SK-N-SH (cell line): ENCODE results near the gene ZSCAN22. TPM values are rescaled to one million over a fixed set of nuclear protein-coding genes. Genes with fewer than 3 reads are reported as not detected.
A peak's percentile ranks its signal among the peaks of the same experiment; 100 is the strongest.

Experiments used
- CTCF ChIA-PET: fragments of 300-600, 350-600 bp; formaldehyde crosslinking; extraction: SDS; loops from one replicate; lab custom pipeline; 2021; lab: Yijun Ruan, JAX
- POLR2A ChIA-PET: fragments of 350-600 bp; sonication (Branson Sonifier 250); formaldehyde crosslinking; extraction: SDS; loops from one replicate; lab custom pipeline; 2020; ENCODE audit warnings: antibody characterized with exemption, inconsistent platforms; lab: Yijun Ruan, JAX
- DNase-seq: peaks from one replicate; pipeline ENCODE4 v3.0.0; 2012
- H2AFZ ChIP-seq: fragments of 200-600 bp; sonication (generic); 2 replicates; pipeline ENCODE4 v1.8.1; 2016; ENCODE audit warnings: antibody characterized with exemption, mild to moderate bottlenecking, low read depth
- H3F3A ChIP-seq: fragments of 200-600 bp; sonication (generic); replicated peaks from 2 replicates; pipeline ENCODE3; 2016; ENCODE audit warnings: antibody characterized with exemption, mild to moderate bottlenecking; ENCODE audit not compliant: insufficient read depth
- H3K27ac ChIP-seq, 2 experiments: fragments of 200-500 bp in 1 of 2; fragments of 200-600 bp in 1 of 2; sonication (Bioruptor generic) in 1 of 2; sonication (generic), shearing (Covaris generic) in 1 of 2; 2 replicates each; pipeline versions ENCODE4 v1.5.1 to v1.6.1; 2014 to 2016; ENCODE audit warnings: low read depth in 2 of 2, inconsistent platforms in 1 of 2, low read length in 1 of 2, mild to moderate bottlenecking in 1 of 2, mixed read lengths in 1 of 2
- H3K27me3 ChIP-seq: fragments of 200-600 bp; sonication (generic), shearing (Covaris generic); 2 replicates; pipeline ENCODE4 v1.6.1; 2016; ENCODE audit warnings: mixed run types; ENCODE audit not compliant: insufficient read depth
- H3K36me3 ChIP-seq, 2 experiments: fragments of 200-500 bp in 1 of 2; fragments of 200-600 bp in 1 of 2; sonication (Bioruptor generic) in 1 of 2; sonication (generic) in 1 of 2; replicated peaks in 1 of 2; 2 replicates each; pipeline versions ENCODE3 to v1.5.1; 2014 to 2016; ENCODE audit warnings: low read length in 1 of 2, mild to moderate bottlenecking in 1 of 2; ENCODE audit not compliant: insufficient read depth in 2 of 2, control insufficient read depth in 1 of 2
- H3K4me1 ChIP-seq, 2 experiments: fragments of 200-500 bp in 1 of 2; fragments of 200-600 bp in 1 of 2; sonication (Bioruptor generic) in 1 of 2; sonication (generic), shearing (Covaris generic) in 1 of 2; 2 replicates each; pipeline versions ENCODE4 v1.5.1 to v1.6.1; 2014 to 2016; ENCODE audit warnings: low read depth in 1 of 2, low read length in 1 of 2, mixed run types in 1 of 2; ENCODE audit not compliant: insufficient read depth in 2 of 2, control insufficient read depth in 1 of 2
- H3K4me2 ChIP-seq: fragments of 200-600 bp; sonication (generic), shearing (Covaris generic); 2 replicates; pipeline ENCODE4 v1.6.1; 2017; ENCODE audit warnings: mixed run types
- H3K4me3 ChIP-seq, 2 experiments: fragments of 200-500 bp in 1 of 2; fragments of 200-600 bp in 1 of 2; sonication (Bioruptor generic) in 1 of 2; sonication (generic), shearing (Covaris generic) in 1 of 2; 2 replicates each; pipeline versions ENCODE4 v1.5.1 to v1.8.1; 2014 to 2016; ENCODE audit warnings: low read depth in 2 of 2, inconsistent platforms in 1 of 2, low read length in 1 of 2, mild to moderate bottlenecking in 1 of 2, mixed read lengths in 1 of 2, moderate library complexity in 1 of 2
- H3K79me2 ChIP-seq: fragments of 200-600 bp; sonication (generic); 2 replicates; pipeline ENCODE4 v1.8.1; 2017; ENCODE audit warnings: mild to moderate bottlenecking; ENCODE audit not compliant: insufficient read depth
- H3K9ac ChIP-seq: fragments of 200-600 bp; sonication (generic); 2 replicates; pipeline ENCODE4 v1.6.1; 2017; ENCODE audit warnings: mixed run types
- H3K9me2 ChIP-seq: fragments of 200-600 bp; sonication (generic); 2 replicates; pipeline ENCODE4 v1.6.1; 2017; ENCODE audit warnings: mixed run types
- H3K9me3 ChIP-seq: fragments of 200-600 bp; sonication (generic); 2 replicates; pipeline ENCODE4 v1.6.1; 2017; ENCODE audit warnings: mixed run types, mild to moderate bottlenecking, moderate library complexity
- H4K20me1 ChIP-seq: fragments of 200-600 bp; sonication (generic); 2 replicates; pipeline ENCODE4 v1.6.1; 2017; ENCODE audit warnings: mild to moderate bottlenecking, mixed run types; ENCODE audit not compliant: insufficient read depth
- CHD2 ChIP-seq: fragments of 150-350 bp; IDR thresholded peaks from 2 replicates; pipeline ENCODE4 v1.6.1; 2018; ENCODE audit warnings: low read length; ENCODE audit not compliant: partially characterized antibody
- ELF1 ChIP-seq: IDR thresholded peaks from 2 replicates; pipeline ENCODE4 v1.4.0; 2012
- EP300 ChIP-seq, 2 experiments: IDR thresholded peaks; 2 replicates each; pipeline versions ENCODE4 v1.4.0 to v1.6.1; 2012; ENCODE audit warnings: borderline replicate concordance in 1 of 2, low read depth in 1 of 2, low read length in 1 of 2
- FOSL2 ChIP-seq: IDR thresholded peaks from 2 replicates; pipeline ENCODE4 v1.4.0; 2012; ENCODE audit warnings: low read depth, mild to moderate bottlenecking, moderate library complexity, borderline replicate concordance
- FOXM1 ChIP-seq: IDR thresholded peaks from 2 replicates; pipeline ENCODE4 v1.4.0; 2012; ENCODE audit warnings: low read depth, mild to moderate bottlenecking
- GABPA ChIP-seq: IDR thresholded peaks from 2 replicates; pipeline ENCODE4 v1.4.0; 2012; ENCODE audit warnings: low read depth, mild to moderate bottlenecking
- MEF2A ChIP-seq: IDR thresholded peaks from 2 replicates; pipeline ENCODE4 v1.4.0; 2012; ENCODE audit warnings: low read depth, borderline replicate concordance
- MXI1 ChIP-seq: IDR thresholded peaks from 2 replicates; pipeline ENCODE4 v1.6.1; 2012; ENCODE audit warnings: mild to moderate bottlenecking, low read depth, low read length, improper control_type of control experiment
- NFIC ChIP-seq: IDR thresholded peaks from 2 replicates; pipeline ENCODE4 v1.4.0; 2012; ENCODE audit warnings: borderline replicate concordance
- NRF1 ChIP-seq: IDR thresholded peaks from 2 replicates; pipeline ENCODE4 v1.6.1; 2012; ENCODE audit warnings: low read depth, mild to moderate bottlenecking, low read length
- POLR2AphosphoS5 ChIP-seq: IDR thresholded peaks from 2 replicates; pipeline ENCODE4 v1.6.1; 2012; ENCODE audit warnings: low read depth, low read length
- RAD21 ChIP-seq: IDR thresholded peaks from 2 replicates; pipeline ENCODE4 v1.6.1; 2012; ENCODE audit warnings: mild to moderate bottlenecking, low read length
- RCOR1 ChIP-seq: fragments of 150-350 bp; IDR thresholded peaks from 2 replicates; pipeline ENCODE4 v1.6.1; 2017; ENCODE audit warnings: antibody characterized with exemption, low read length
- SIN3A ChIP-seq: IDR thresholded peaks from 2 replicates; pipeline ENCODE4 v1.6.1; 2012; ENCODE audit warnings: low read depth, mild to moderate bottlenecking, low read length, moderate library complexity, borderline replicate concordance
- TAF1 ChIP-seq: IDR thresholded peaks from 2 replicates; pipeline ENCODE4 v1.6.1; 2012; ENCODE audit warnings: low read depth, mild to moderate bottlenecking, low read length, moderate library complexity, borderline replicate concordance
- TEAD4 ChIP-seq: IDR thresholded peaks from 2 replicates; pipeline ENCODE4 v1.4.0; 2012; ENCODE audit warnings: mild to moderate bottlenecking, borderline replicate concordance; ENCODE audit not compliant: insufficient read depth
- YY1 ChIP-seq: IDR thresholded peaks from 2 replicates; pipeline ENCODE4 v1.4.0; 2012; ENCODE audit warnings: low read depth, mild to moderate bottlenecking
- WGBS: methylation state at CpG from one replicate; pipeline ENCODE4 v1.1.6; 2017; ENCODE audit warnings: low lambda C conversion rate; 5-methylcytosine and 5-hydroxymethylcytosine counted together
- polyA plus RNA-seq, 3 experiments: library from polyadenylated mRNA; depleted of rRNA; stranded (reverse); fragments of >200 nt; gene quantifications; 2 replicates each; pipeline ENCODE4 v1.2.3, GENCODE V29; 2012
- TF ChIP-seq, protein P1 (sequence below): fragments of 200-600 bp; sonication (generic); IDR thresholded peaks from 2 replicates; pipeline ENCODE4 v1.6.1; 2017; ENCODE audit warnings: antibody characterized with exemption, mild to moderate bottlenecking, moderate library complexity
- TF ChIP-seq, protein P2 (sequence below): IDR thresholded peaks from 2 replicates; pipeline ENCODE4 v1.4.0; 2012; ENCODE audit warnings: low read depth, borderline replicate concordance
- TF ChIP-seq, protein P3 (sequence below): IDR thresholded peaks from 2 replicates; pipeline ENCODE4 v1.4.0; 2012; ENCODE audit warnings: low read depth
- TF ChIP-seq, protein P4 (sequence below): IDR thresholded peaks from 2 replicates; pipeline ENCODE4; 2012

Gene ZSCAN22
- polyA plus RNA-seq, 1 of the 3 experiments (the other 2 are of a cell fraction) = 2.3 TPM

DNA sequence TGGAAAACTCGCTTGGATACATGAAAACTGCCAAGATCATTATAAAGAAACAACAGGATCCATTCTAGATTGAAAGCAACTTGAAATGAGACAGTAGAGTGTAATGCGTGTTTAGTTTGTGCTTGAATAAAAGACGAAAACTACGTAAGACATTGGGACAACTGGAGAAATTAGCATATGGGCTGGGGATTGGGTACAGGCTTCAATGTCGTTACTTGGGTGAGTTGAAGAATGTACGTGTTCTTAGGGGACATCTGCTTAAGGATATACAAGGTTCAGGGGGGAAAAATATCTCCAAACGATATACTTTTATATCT is 22.1 kb upstream of the ZSCAN22 start (continued):
- TF ChIP-seq TEAD4 = no peak

DNA sequence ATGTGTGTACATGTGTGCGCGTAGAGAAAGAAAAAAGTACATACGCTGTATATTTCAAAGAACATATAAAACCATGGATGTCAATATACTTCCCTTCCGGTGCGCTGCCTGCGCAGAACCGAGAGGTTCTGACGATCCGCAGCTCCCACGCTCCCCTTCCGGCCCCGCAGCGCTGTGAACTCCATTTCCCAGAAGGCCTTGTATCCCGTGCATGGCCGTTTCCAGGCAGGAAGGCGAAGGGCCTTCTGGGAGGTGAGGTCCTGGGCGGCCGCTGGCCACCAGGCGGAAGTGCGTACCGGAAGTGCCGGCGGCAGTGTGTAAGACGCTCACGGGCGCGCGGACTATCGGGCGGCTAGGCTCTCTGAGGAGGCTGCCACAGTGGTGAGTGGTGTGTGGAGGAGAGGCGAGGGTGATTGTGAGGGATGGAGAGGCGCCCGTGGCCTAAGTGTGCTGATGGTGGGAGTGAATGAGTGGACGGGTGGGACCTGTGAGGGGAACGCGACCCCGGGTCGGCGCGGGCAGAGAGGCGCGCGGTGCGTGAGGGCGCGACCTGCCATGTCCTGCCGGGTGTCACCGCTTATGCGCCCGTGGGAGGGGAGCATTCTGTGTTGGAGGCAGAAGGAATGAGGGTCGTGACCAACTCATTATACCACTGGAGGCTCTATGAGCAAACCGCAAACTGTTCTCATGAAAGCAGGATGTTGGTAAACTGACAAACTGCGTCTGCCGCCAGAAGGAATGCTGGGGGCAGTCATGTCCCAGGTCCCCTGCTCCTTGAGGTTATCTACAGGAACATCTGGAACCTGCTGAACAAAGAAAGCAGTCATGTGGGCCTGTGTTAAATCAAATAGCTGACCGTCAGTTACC is 21.5 kb upstream of the ZSCAN22 start, which contains the start of gene ERVK3-1:
TSS of gene ERVK3-1 (plus strand) at position 313 of the 867 bp plus-strand sequence. CDS start 6,792 bp downstream, outside the sequence.
- Histone ChIP-seq H2AFZ (peak within 1 kb of the TSS; percentile 85; the same call in 1 of the 2 replicates), H3K9me3 (no peaks in the 10 kb centered on the region), H3K4me2 (peak within 1 kb of the TSS; percentile 90), H3K79me2 (peaks cover 37% of the 10 kb centered on the region), H3K9ac (peak within 1 kb of the TSS; percentile 80), H3K27me3 (no peaks in the 10 kb centered on the region), H4K20me1 (no peaks in the 10 kb centered on the region), H3F3A (peaks cover 21% of the 10 kb centered on the region), H3K4me1 (peaks cover 0 to 16% of the 10 kb centered on the region in 2 experiments; a peak in 2 of 4 replicates), H3K36me3 (peaks cover 51 to 56% of the 10 kb centered on the region in 2 experiments), H3K4me3 (peak within 1 kb of the TSS; percentile 79 to 97), H3K9me2 (no peaks in the 10 kb centered on the region), H3K27ac (peak within 1 kb of the TSS; percentile 73 to 86)
- WGBS = under 1% methylated on average over 48 of the region's 55 CpGs
- DNase-seq = peak; percentile 94
- POLR2A ChIA-PET = interaction anchor here (0.6 to 2.2 kb wide), 2 partner anchors 12 to 21 kb away, joined by 6 to 12 read pairs; partner anchors contain the start of gene ZSCAN22
- CTCF ChIA-PET = no interaction called here
- TF ChIP-seq TAF1 (peak; percentile 72; the same call in 1 of the 2 replicates), MEF2A (no peak), RAD21 (no peak), NFIC (no peak), SIN3A (no peak), FOSL2 (no peak), TEAD4 (no peak), FOXM1 (no peak), GABPA (peak; percentile 95), MXI1 (peak; percentile 81), RCOR1 (peak; percentile 34; the same call in 1 of the 2 replicates), CHD2 (peak; percentile 93), EP300 (IDR thresholded peaks at IDR 0.05; ENCODE audit: borderline replicate concordance in 1 of 2, low read depth in 1 of 2, low read length in 1 of 2) (peak in 1 of 2 experiments; percentile 22; a peak in 1 of 4 replicates), POLR2AphosphoS5 (peak; percentile 92), YY1 (peak; percentile 76; the same call in 1 of the 2 replicates), NRF1 (peak; percentile 72), ELF1 (peak; percentile 98)
- TF ChIP-seq, protein P1, sequence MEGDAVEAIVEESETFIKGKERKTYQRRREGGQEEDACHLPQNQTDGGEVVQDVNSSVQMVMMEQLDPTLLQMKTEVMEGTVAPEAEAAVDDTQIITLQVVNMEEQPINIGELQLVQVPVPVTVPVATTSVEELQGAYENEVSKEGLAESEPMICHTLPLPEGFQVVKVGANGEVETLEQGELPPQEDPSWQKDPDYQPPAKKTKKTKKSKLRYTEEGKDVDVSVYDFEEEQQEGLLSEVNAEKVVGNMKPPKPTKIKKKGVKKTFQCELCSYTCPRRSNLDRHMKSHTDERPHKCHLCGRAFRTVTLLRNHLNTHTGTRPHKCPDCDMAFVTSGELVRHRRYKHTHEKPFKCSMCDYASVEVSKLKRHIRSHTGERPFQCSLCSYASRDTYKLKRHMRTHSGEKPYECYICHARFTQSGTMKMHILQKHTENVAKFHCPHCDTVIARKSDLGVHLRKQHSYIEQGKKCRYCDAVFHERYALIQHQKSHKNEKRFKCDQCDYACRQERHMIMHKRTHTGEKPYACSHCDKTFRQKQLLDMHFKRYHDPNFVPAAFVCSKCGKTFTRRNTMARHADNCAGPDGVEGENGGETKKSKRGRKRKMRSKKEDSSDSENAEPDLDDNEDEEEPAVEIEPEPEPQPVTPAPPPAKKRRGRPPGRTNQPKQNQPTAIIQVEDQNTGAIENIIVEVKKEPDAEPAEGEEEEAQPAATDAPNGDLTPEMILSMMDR = no peak
- TF ChIP-seq, protein P2, sequence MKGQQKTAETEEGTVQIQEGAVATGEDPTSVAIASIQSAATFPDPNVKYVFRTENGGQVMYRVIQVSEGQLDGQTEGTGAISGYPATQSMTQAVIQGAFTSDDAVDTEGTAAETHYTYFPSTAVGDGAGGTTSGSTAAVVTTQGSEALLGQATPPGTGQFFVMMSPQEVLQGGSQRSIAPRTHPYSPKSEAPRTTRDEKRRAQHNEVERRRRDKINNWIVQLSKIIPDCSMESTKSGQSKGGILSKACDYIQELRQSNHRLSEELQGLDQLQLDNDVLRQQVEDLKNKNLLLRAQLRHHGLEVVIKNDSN = peak; percentile 26; the same call in 1 of the 2 replicates
- TF ChIP-seq, protein P3, sequence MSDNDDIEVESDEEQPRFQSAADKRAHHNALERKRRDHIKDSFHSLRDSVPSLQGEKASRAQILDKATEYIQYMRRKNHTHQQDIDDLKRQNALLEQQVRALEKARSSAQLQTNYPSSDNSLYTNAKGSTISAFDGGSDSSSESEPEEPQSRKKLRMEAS = peak; percentile 73
- TF ChIP-seq, protein P4, sequence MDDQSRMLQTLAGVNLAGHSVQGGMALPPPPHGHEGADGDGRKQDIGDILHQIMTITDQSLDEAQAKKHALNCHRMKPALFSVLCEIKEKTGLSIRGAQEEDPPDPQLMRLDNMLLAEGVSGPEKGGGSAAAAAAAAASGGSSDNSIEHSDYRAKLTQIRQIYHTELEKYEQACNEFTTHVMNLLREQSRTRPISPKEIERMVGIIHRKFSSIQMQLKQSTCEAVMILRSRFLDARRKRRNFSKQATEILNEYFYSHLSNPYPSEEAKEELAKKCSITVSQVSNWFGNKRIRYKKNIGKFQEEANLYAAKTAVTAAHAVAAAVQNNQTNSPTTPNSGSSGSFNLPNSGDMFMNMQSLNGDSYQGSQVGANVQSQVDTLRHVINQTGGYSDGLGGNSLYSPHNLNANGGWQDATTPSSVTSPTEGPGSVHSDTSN = no peak
